ENCODE data around the gene PLEKHJ1. TPM values are rescaled to one million over a fixed set of nuclear protein-coding genes. Genes with fewer than 3 reads are reported as not detected.

Gene PLEKHJ1
- total RNA-seq, 1 donor from 2014 or later, result 104 TPM

DNA sequence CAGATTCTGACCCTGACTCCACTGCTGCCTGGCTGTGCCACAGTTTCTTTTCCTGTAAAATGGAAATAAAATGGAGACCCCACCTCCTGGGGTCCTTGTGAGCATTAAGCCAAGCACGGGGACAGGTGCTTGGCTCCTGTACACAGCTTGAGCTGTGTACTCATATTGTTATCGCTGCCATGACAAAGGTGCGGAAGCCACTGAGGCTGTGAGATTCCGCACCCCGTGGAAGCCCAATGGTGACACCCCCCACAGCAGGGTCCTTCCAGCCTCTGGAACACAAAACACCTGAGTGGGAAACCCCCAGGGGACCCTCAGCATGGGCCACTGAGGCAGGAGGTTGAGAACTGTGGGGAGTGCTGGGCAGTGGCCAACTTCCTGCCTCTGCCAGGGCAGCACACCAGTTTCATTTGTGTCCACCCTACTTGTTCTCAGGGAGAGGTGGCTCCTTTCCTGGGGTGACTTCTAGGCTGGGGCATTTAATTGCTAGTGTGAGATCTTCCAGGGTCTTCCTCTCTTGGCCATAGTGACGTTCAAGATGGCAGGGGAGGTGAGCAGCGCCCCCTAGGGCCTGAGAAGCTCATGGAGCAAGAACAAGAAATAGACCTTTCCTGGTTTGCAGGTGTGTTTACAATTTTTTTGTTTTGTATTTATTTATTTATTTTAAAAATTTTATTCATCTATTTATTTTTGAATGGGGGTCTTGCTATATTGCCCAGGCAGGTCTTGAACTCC lies 25.5 kb upstream of the PLEKHJ1 start:
- DNase-seq (ENCODE audit: low read depth), result no peak
- no peak overlapping the region for H3K4me3 ChIP-seq (ENCODE audit: low read depth, low read length)
- TF ChIP-seq CTCF (IDR thresholded peaks at IDR 0.05; ENCODE audit: insufficient read depth, low read length, poor library complexity, severe bottlenecking), result peak; percentile 64
- H3K27me3 ChIP-seq (ENCODE audit: control insufficient read depth, insufficient read depth, low read length), result no peaks in the 10 kb centered on the region
- H3K36me3 ChIP-seq (ENCODE audit: control insufficient read depth, insufficient read depth, low read length), result no peaks in the 10 kb centered on the region

GRCh38 chr19:2260341-2260805 lies 24.2 kb upstream of the PLEKHJ1 start:
- DNase-seq (ENCODE audit: low read depth), result no peak
- TF ChIP-seq CTCF (IDR thresholded peaks at IDR 0.05; ENCODE audit: insufficient read depth, low read length, poor library complexity, severe bottlenecking), result no peak
- no peak overlapping the region for H3K4me3 ChIP-seq (ENCODE audit: low read depth, low read length)
- H3K36me3 ChIP-seq (ENCODE audit: control insufficient read depth, insufficient read depth, low read length), result no peaks in the 10 kb centered on the region
- no peaks in the 10 kb centered on the region for H3K27me3 ChIP-seq (ENCODE audit: control insufficient read depth, insufficient read depth, low read length)

- H3K36me3 ChIP-seq (ENCODE audit: control insufficient read depth, insufficient read depth, low read length), result no peaks in the 10 kb centered on the region
- DNase-seq (ENCODE audit: low read depth), result no peak
- no peak overlapping the region for H3K4me3 ChIP-seq (ENCODE audit: low read depth, low read length)
- TF ChIP-seq CTCF (IDR thresholded peaks at IDR 0.05; ENCODE audit: insufficient read depth, low read length, poor library complexity, severe bottlenecking), result no peak
- peaks cover 3% of the 10 kb centered on the region for H3K27me3 ChIP-seq (ENCODE audit: control insufficient read depth, insufficient read depth, low read length)
Observed at GRCh38 chr19:2259336-2259735, 23.2 kb upstream of the PLEKHJ1 start.

DNA sequence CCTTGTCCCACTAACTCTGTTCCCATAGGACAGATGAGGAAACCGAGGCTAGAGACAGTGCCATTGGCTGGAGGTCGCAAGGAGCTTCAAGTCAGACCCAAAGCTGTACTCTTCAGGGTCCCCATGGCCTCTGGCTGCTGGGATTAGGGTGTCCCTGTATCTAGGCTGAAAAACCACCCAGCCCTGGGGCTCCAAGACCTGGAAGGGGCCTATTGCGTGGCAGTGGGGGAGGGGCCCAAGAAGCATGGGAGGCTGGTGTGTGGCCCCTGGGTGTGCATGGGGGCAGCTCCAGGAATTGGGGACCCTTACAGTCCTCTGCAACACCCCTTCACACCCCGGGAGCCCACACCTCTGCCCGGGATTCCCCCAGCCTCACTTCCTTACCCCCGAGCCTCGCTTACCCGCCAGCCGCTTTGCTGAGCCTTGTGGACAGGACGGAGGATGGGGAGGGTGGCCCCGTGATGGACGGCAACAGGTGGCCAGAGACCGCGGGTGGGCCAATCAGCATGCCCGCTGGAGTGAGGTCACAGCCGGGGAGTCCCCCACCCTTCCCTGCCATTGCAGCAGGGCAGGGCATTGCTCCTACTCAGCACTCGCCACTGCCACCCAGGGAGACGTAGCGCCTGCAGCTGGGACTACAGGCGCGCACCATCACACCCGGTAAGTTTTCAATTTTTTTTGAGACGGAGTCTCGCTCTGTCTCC lies 20.0 kb upstream of the PLEKHJ1 start, which contains the start of gene JSRP1:
Gene JSRP1, minus strand, starts transcription at position 436 of the 704 bp plus-strand sequence. CDS start 1,103 bp downstream, outside the sequence.
- no peak for TF ChIP-seq CTCF (IDR thresholded peaks at IDR 0.05; ENCODE audit: insufficient read depth, low read length, poor library complexity, severe bottlenecking)
- H3K36me3 ChIP-seq (ENCODE audit: control insufficient read depth, insufficient read depth, low read length), result no peaks in the 10 kb centered on the region
- no peak within 1 kb of the TSS for H3K4me3 ChIP-seq (ENCODE audit: low read depth, low read length)
- peaks cover 31% of the 10 kb centered on the region for H3K27me3 ChIP-seq (ENCODE audit: control insufficient read depth, insufficient read depth, low read length)
- DNase-seq (ENCODE audit: low read depth), result no peak

DNA sequence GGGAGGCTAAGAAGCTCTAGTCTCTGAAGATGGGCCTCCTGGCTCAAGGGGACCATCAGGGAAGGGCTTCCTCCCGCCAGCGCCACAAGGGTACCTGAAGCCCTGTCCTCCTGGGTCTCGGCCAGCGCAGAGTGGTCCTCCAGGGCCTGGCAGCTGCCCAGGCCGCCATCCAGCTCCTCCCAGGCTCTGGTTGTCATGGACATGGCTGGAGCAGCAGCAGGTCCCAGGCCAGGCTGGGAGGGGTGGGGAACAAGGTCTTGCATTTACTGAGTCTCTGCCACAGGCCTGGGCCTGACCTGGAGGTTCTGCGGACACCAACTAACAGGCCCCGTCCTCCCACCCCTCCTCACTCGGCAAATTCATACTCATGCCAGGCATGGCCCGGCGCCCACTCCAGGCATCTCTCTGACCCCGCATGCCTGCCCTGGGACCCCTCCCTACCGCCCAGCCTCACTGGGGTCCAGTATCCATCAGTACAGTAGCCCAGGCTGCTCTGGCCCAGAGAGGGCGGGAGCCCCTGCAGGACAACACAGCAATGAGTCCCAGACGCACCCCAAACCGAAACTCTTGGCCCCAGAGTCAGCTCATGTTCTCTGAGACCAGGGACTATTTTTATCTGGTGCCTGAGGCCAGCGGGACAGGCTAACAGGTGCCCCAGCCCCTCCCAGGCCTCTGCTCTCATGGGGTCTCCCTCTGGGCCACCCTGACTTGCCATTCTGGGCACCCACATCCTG lies 19.1 kb upstream of the PLEKHJ1 start:
- DNase-seq (ENCODE audit: low read depth), result no peak
- Histone ChIP-seq H3K36me3 (ENCODE audit: control insufficient read depth, insufficient read depth, low read length) (no peaks in the 10 kb centered on the region), H3K27me3 (ENCODE audit: control insufficient read depth, insufficient read depth, low read length) (peaks cover 39% of the 10 kb centered on the region), H3K4me3 (ENCODE audit: low read depth, low read length) (no peak overlapping the region)
- no peak for TF ChIP-seq CTCF (IDR thresholded peaks at IDR 0.05; ENCODE audit: insufficient read depth, low read length, poor library complexity, severe bottlenecking)

Measured in kidney epithelial cell (primary cell).